ENCODE data around the gene SLAMF9. TPM values are rescaled to one million over a fixed set of nuclear protein-coding genes. Genes with fewer than 3 reads are reported as not detected.

SLAMF9 gene
- total RNA-seq, 1 donor from 2014 or later, result 1.9 TPM

Other genes with a start within 250 kb of the SLAMF9 start
- gene CRP, start 239.6 kb downstream of the SLAMF9 start, total RNA-seq (ENCODE audit: insufficient read depth, low replicate concordance), result 0.48 TPM
- gene DUSP23, start 173.3 kb downstream of the SLAMF9 start, total RNA-seq (ENCODE audit: insufficient read depth, low replicate concordance), result 20.2 TPM
- 14.7 TPM for gene FCRL6, start 151.9 kb downstream of the SLAMF9 start, total RNA-seq (ENCODE audit: insufficient read depth, low replicate concordance)
- 4.3 TPM for gene SLAMF8, start 127.4 kb downstream of the SLAMF9 start, total RNA-seq (ENCODE audit: insufficient read depth, low replicate concordance)
- gene VSIG8, start 91.6 kb downstream of the SLAMF9 start, total RNA-seq (ENCODE audit: insufficient read depth, low replicate concordance), result not detected
- gene CFAP45, start 54.1 kb downstream of the SLAMF9 start, total RNA-seq (ENCODE audit: insufficient read depth, low replicate concordance), result 13.2 TPM
- gene TAGLN2, start 28.7 kb downstream of the SLAMF9 start, total RNA-seq (ENCODE audit: insufficient read depth, low replicate concordance), result 60.7 TPM
- 3.4 TPM for gene IGSF9, start 8.6 kb downstream of the SLAMF9 start, total RNA-seq (ENCODE audit: insufficient read depth, low replicate concordance)
- 7.9 TPM for gene PIGM, start 77.8 kb upstream of the SLAMF9 start, total RNA-seq (ENCODE audit: insufficient read depth, low replicate concordance)
- gene KCNJ10, start 115.9 kb upstream of the SLAMF9 start, total RNA-seq (ENCODE audit: insufficient read depth, low replicate concordance), result 4.6 TPM
- not detected for gene KCNJ9, start 127.3 kb upstream of the SLAMF9 start, total RNA-seq (ENCODE audit: insufficient read depth, low replicate concordance)
- 8.2 TPM for gene IGSF8, start 144.4 kb upstream of the SLAMF9 start, total RNA-seq (ENCODE audit: insufficient read depth, low replicate concordance)
- gene ATP1A2, start 161.5 kb upstream of the SLAMF9 start, total RNA-seq (ENCODE audit: insufficient read depth, low replicate concordance), result 11.1 TPM
- gene ATP1A4, start 197.4 kb upstream of the SLAMF9 start, total RNA-seq (ENCODE audit: insufficient read depth, low replicate concordance), result 0.96 TPM
- not detected for gene CASQ1, start 236.3 kb upstream of the SLAMF9 start, total RNA-seq (ENCODE audit: insufficient read depth, low replicate concordance)

All from umbilical cord (tissue), 1 donor.